HFF-Myc (cell line): ENCODE data around the gene GLDC.

ENCODE experiments used
- DNase-seq: peaks from one replicate; pipeline ENCODE4 v3.0.0-alpha.2; 2011; ENCODE audit warnings: low read depth; ENCODE audit errors: extremely low read depth
- H3K4me3 ChIP-seq: replicated peaks from 2 replicates; pipeline ENCODE4 v1.5.1; 2011; ENCODE audit warnings: low read depth, mild to moderate bottlenecking, control low read depth, low read length
- TF ChIP-seq, protein P1 (sequence below): IDR thresholded peaks from 2 replicates; pipeline ENCODE4 v1.5.1; 2012; ENCODE audit warnings: mild to moderate bottlenecking, low read depth, low read length, control low read depth; ENCODE audit errors: missing control alignments

The GLDC gene

GRCh38 chr9:6616951-6617602 lies 28.5 kb downstream of the GLDC start:
- no peak overlapping the region for H3K4me3 ChIP-seq
- TF ChIP-seq, protein P1, sequence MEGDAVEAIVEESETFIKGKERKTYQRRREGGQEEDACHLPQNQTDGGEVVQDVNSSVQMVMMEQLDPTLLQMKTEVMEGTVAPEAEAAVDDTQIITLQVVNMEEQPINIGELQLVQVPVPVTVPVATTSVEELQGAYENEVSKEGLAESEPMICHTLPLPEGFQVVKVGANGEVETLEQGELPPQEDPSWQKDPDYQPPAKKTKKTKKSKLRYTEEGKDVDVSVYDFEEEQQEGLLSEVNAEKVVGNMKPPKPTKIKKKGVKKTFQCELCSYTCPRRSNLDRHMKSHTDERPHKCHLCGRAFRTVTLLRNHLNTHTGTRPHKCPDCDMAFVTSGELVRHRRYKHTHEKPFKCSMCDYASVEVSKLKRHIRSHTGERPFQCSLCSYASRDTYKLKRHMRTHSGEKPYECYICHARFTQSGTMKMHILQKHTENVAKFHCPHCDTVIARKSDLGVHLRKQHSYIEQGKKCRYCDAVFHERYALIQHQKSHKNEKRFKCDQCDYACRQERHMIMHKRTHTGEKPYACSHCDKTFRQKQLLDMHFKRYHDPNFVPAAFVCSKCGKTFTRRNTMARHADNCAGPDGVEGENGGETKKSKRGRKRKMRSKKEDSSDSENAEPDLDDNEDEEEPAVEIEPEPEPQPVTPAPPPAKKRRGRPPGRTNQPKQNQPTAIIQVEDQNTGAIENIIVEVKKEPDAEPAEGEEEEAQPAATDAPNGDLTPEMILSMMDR = no peak
- no peak for DNase-seq

- no peak overlapping the region for H3K4me3 ChIP-seq
- TF ChIP-seq, protein P1 = no peak
- DNase-seq = no peak
These were observed 31.0 kb downstream of the GLDC start for GRCh38 chr9:6614489-6614888.

- TF ChIP-seq, protein P1 = no peak
- no peak overlapping the region for H3K4me3 ChIP-seq
- no peak for DNase-seq
These were observed 33.7 kb downstream of the GLDC start for GRCh38 chr9:6611865-6612264.

DNA sequence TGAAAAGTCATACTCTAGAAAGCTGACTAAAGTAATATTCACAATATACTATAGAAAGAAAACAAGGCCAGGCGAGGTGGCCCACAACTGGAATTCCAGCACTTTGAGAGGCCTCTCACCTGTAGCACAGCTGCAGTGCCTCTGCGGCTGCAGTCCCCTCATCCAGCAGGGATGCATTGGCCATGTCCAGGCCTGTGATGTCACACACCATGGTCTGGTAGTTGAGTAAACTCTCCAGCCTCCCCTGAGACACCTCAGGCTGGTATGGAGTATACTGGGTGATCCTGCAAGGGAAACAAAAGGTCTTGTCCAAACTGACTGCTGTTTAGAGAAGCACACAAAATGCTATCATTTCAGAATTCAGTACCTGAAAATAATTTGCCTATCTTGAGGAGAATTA lies 35.5 kb downstream of the GLDC start:
- DNase-seq = no peak
- H3K4me3 ChIP-seq = no peak overlapping the region
- TF ChIP-seq, protein P1 = no peak

DNA sequence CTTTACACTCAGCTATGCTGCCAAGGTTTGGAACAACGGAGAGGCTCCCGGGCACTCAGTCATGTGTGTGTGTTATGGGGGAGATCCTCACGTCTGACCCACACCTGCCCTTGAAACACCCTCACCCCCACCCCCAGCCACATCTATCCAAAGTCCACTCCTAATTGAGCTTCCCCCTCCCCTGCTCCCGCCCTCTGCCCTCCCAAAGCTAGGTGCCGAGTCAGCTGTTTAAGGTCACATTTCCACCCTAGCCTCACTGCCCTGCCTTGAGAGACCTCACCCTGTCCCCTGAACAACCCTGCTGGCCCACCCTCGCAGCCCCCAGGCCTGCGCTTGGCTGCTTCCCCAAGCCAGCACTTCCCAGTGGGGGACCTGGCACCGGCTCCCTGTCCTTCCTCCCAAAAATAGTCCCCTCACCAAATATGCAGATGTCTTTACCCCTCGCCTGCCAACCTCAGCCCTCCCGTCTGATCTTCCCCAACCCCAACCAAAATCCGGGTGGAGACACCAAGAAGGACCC lies 36.0 kb downstream of the GLDC start:
- H3K4me3 ChIP-seq = no peak overlapping the region
- DNase-seq = no peak
- TF ChIP-seq, protein P1 = no peak

GRCh38 chr9:6605202-6605601 lies 40.3 kb downstream of the GLDC start:
- H3K4me3 ChIP-seq = no peak overlapping the region
- TF ChIP-seq, protein P1 = no peak
- DNase-seq = no peak

GRCh38 chr9:6600426-6600825 lies 45.1 kb downstream of the GLDC start:
- no peak overlapping the region for H3K4me3 ChIP-seq
- TF ChIP-seq, protein P1 = no peak
- DNase-seq = no peak
